ENCODE data around the gene PLD2. TPM values are rescaled to one million over a fixed set of nuclear protein-coding genes. Genes with fewer than 3 reads are reported as not detected.

Gene PLD2
- total RNA-seq = 33.4 TPM
- long read RNA-seq, transcript PLD2-205 (25 exons, 3,391 nt) = minor isoform, 14 of 60 reads
- long read RNA-seq, transcript PLD2-201 (25 exons, 3,503 nt) = major isoform, 15 of 60 reads
- long read RNA-seq, partial matches to known transcripts = 7 of 60 reads
- long read RNA-seq, other reads (novel, unspliced or antisense) = 21 of 60 reads

DNA sequence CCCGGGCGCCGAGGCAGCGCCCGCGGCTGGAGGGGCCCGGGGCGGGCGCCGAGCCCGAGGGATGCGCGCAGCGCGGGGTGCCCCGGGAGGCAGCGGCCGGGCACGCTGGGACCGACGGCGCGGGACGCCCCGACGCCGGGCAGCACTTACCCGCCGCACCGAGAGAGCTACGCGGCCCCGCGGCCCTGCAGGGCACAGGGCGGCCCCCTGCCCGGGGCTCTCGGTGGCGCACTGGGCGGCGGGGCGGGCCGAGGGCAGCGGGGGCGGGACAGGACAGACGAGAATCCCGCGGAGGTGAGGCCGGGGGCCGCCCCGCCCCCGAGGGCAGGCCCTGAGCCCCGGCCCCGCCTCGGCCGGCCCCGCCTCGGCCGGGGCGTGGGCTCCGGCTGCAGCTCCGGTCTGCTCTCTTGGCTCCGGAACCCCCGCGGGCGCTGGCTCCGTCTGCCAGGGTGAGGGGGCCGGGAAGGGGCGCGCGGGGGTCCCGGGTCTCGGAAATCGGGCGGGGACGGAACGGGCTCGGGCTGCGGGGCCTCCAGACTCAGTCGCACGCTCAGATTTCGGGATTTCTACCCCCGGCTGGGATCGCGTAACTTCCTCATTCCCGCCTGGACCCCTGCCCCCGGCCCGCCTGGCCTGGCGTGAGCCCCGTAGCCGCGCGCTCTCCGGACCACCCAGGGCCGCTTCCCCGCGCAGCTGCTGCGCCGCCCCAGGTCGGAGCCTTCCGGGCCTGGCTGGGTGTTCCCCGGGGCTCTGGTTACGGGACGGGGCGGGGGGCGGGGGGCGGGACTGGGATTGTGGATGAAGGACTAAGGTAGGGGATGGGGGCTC, at the start of gene PLD2:
Gene PLD2, plus strand, starts transcription at position 376 of the 828 bp plus-strand sequence. CDS start 621 bp downstream, outside the sequence.
- no peaks in the 10 kb centered on the region for H3K27me3 ChIP-seq
- TF ChIP-seq, protein P1, sequence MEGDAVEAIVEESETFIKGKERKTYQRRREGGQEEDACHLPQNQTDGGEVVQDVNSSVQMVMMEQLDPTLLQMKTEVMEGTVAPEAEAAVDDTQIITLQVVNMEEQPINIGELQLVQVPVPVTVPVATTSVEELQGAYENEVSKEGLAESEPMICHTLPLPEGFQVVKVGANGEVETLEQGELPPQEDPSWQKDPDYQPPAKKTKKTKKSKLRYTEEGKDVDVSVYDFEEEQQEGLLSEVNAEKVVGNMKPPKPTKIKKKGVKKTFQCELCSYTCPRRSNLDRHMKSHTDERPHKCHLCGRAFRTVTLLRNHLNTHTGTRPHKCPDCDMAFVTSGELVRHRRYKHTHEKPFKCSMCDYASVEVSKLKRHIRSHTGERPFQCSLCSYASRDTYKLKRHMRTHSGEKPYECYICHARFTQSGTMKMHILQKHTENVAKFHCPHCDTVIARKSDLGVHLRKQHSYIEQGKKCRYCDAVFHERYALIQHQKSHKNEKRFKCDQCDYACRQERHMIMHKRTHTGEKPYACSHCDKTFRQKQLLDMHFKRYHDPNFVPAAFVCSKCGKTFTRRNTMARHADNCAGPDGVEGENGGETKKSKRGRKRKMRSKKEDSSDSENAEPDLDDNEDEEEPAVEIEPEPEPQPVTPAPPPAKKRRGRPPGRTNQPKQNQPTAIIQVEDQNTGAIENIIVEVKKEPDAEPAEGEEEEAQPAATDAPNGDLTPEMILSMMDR (IDR thresholded peaks at IDR 0.05) = no peak
- peak; percentile 99 for ATAC-seq
- peak within 1 kb of the TSS; percentile 83 for H3K4me3 ChIP-seq
- DNase-seq = peak; percentile 95
- peaks cover 18% of the 10 kb centered on the region for H3K4me1 ChIP-seq
- no peaks in the 10 kb centered on the region for H3K9me3 ChIP-seq
- intact Hi-C loops (cut with DNase I) = no loop called here
- no peaks in the 10 kb centered on the region for H3K36me3 ChIP-seq
- H3K27ac ChIP-seq = peak within 1 kb of the TSS; percentile 81

DNA sequence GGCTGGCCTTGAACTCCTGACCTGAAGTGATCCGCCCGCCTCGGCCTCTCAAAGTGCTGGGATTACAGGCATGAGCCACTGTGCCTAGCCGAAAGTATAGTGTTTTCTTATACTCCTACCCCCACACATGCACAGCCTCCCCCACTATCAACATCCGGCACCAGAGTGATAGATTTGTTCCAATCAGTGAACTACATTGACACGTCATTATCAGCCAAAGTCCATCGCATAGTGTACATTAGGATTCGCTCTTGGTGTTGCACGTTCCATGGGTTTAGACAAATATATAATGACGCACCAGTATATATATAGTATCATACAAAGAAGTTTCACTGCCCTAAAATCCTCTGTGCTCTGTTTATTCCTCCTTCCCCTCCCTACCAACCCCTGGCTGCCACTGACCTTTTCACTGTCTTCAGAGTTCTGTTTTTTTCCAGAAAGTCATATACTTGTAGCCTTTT, 47.1 kb upstream of the PLD2 start:
- intact Hi-C loops (cut with DNase I) = no loop called here
- H3K4me1 ChIP-seq = no peaks in the 10 kb centered on the region
- H3K4me3 ChIP-seq = no peak overlapping the region
- no peaks in the 10 kb centered on the region for H3K27me3 ChIP-seq
- ATAC-seq (peak; percentile 78), DNase-seq (no peak)
- TF ChIP-seq, protein P1 (IDR thresholded peaks at IDR 0.05) = no peak
- H3K9me3 ChIP-seq = no peaks in the 10 kb centered on the region
- no peak overlapping the region for H3K27ac ChIP-seq
- H3K36me3 ChIP-seq = no peaks in the 10 kb centered on the region

DNA sequence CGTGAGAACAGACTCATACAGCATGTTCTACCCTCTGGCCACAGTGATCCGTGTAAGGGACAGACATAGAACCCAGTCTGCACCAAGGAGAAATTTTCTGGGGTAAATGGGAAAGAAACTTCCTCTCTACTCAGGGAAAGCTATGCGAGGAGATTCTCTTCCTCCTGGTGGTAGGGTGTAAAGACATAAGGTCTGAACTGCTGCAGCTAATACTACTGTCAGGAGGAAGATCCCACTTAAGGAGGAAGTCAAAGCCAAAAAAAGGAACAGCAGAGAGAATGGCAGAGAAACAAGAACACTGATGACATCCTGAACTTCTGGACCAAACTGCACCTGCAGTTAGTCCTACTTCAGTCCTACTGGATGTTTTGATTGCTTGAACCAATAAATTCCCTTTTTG, 42.4 kb upstream of the PLD2 start:
- Histone ChIP-seq H3K4me1 (no peaks in the 10 kb centered on the region), H3K4me3 (no peak overlapping the region), H3K9me3 (no peaks in the 10 kb centered on the region), H3K27ac (no peak overlapping the region), H3K27me3 (no peaks in the 10 kb centered on the region), H3K36me3 (no peaks in the 10 kb centered on the region)
- ATAC-seq (peak; percentile 84), DNase-seq (no peak)
- intact Hi-C loops (cut with DNase I) = no loop called here
- TF ChIP-seq, protein P1 (IDR thresholded peaks at IDR 0.05) = no peak

DNA sequence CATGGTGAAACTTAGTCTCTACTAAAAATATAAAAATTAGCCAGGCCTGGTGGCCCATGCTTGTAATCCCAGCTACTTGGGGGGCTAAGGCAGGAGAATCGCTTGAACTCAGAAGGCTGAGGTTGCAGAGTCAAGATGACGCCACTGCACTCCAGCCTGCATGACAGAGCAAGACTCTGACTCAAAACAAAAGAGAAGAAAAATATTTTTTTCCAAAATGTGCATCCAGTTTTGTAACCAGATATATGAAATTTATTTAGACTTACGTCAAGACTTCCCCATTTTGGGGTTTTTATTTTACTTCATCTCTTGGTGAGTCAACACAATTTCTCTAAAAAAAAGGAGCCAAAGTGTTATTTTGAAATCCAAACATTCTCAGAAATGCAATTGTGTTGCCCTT, 40.8 kb upstream of the PLD2 start:
- DNase-seq (no peak), ATAC-seq (peak; percentile 51)
- Histone ChIP-seq H3K27ac (peak overlapping the region; percentile 47), H3K9me3 (no peaks in the 10 kb centered on the region), H3K4me1 (no peaks in the 10 kb centered on the region), H3K4me3 (no peak overlapping the region), H3K36me3 (no peaks in the 10 kb centered on the region), H3K27me3 (no peaks in the 10 kb centered on the region)
- TF ChIP-seq, protein P1 (IDR thresholded peaks at IDR 0.05) = no peak
- intact Hi-C loops (cut with DNase I) = no loop called here

- no peak overlapping the region for H3K27ac ChIP-seq
Measured at GRCh38 chr17:4766723-4767122, 40.2 kb upstream of the PLD2 start.

More at GRCh38 chr17:4766723-4767122, 40.2 kb upstream of the PLD2 start:
- Histone ChIP-seq H3K4me3 (no peak overlapping the region), H3K4me1 (no peaks in the 10 kb centered on the region), H3K36me3 (no peaks in the 10 kb centered on the region), H3K9me3 (no peaks in the 10 kb centered on the region), H3K27me3 (no peaks in the 10 kb centered on the region)
- intact Hi-C loops (cut with DNase I) = no loop called here
- ATAC-seq (no peak), DNase-seq (no peak)
- TF ChIP-seq, protein P1 (IDR thresholded peaks at IDR 0.05) = no peak
